Psoas muscle (tissue), 8 donors: Measurements from ENCODE around the gene PYGM. TPM values are rescaled to one million over a fixed set of nuclear protein-coding genes. Genes with fewer than 3 reads are reported as not detected.
A peak's percentile ranks its signal among the peaks of the same experiment; 100 is the strongest.

ENCODE experiments used
- ATAC-seq, 4 donors: fragments of 200-7000 bp; cut with Tn5 transposase; one replicate each; pipeline ENCODE4 v1.9.1; 2020; ENCODE audit warnings: moderate library complexity in 3 of 4, mild to moderate bottlenecking in 2 of 4
- DNase-seq, 2 donors: peaks; one replicate each; pipeline ENCODE4 v3.0.0-alpha.2; 2020
- H3K27ac ChIP-seq: fragments of 200-600 bp; one replicate; pipeline ENCODE4 v1.8.0; 2022
- H3K27me3 ChIP-seq, 3 donors: fragments of 200-600 bp in 1 of 3; one replicate each; pipeline versions ENCODE4 v1.6.1 to v1.8.0; 2013 to 2022; ENCODE audit warnings: low read length in 2 of 3, mild to moderate bottlenecking in 2 of 3, moderate library complexity in 1 of 3; ENCODE audit not compliant: insufficient read depth in 3 of 3
- H3K36me3 ChIP-seq, 2 donors: fragments of 200-600 bp in 1 of 2; one replicate each; pipeline versions ENCODE4 v1.6.1 to v1.8.0; 2013 to 2022; ENCODE audit warnings: low read depth in 1 of 2, mild to moderate bottlenecking in 1 of 2, moderate library complexity in 1 of 2; ENCODE audit not compliant: insufficient read depth in 1 of 2
- H3K4me1 ChIP-seq: fragments of 200-600 bp; one replicate; pipeline ENCODE4 v1.8.0; 2022
- H3K4me3 ChIP-seq: fragments of 200-600 bp; one replicate; pipeline ENCODE4 v1.8.0; 2022; ENCODE audit warnings: mild to moderate bottlenecking
- H3K9me3 ChIP-seq: fragments of 200-600 bp; one replicate; pipeline ENCODE4 v1.8.0; 2022
- CTCF ChIP-seq: fragments of 200-600 bp; IDR thresholded peaks from one replicate; pipeline ENCODE4 v1.8.0; 2022; ENCODE audit warnings: antibody characterized with exemption
- WGBS, 3 donors: extraction: QIAGEN DNeasy Blood & Tissue Kit; methylation state at CpG; one replicate each; pipeline versions ENCODE4 v1.1.6 to v1.1.7; 2013; 5-methylcytosine and 5-hydroxymethylcytosine counted together
- intact Hi-C, 2 donors: fragments of 100-400 bp; cut with DNase I; formaldehyde crosslinking; loops; one replicate each; pipeline versions ENCODE4 v1.11.0 to v1.14.2; 2022
- polyA plus RNA-seq, 3 donors: library from polyadenylated mRNA; stranded (reverse); fragments of 200-250 nt; gene quantifications; one replicate each; pipeline ENCODE4 v1.2.3, GENCODE V29; 2013
- total RNA-seq, 4 donors: library from RNA; stranded (reverse); fragmentation: NEBNext Ultra II Directional in 2 of 4; extraction: Animal tissue kit (Norgen Biotek cat#: 25700) in 2 of 4; gene quantifications; one replicate each; pipeline versions ENCODE4 v1.2.1 to v1.2.4, GENCODE V29; 2021 to 2023
- donor health status: healthy with polysubstance abuse.
- donor health status: DM: no; HTN: no; CAD: no; lungs with moderate emphysema.
- donor health status: Bipolar disorder and iron deficiency.
- donor health status: healthy.
- donor health status: DM: yes; HTN: yes; CAD: no.
- donor health status: DM: no; HTN: no; CAD: no.
- donor health status: DM: no; HTN: no; CAD: no.
- donor health status: DM: yes; HTN: yes; CAD: no.

PYGM gene
- total and polyA plus RNA-seq, 7 donors, result 511 to 2,203 (median 1,729) TPM

- DNase-seq, result no peak
- peak in 1 of 4 donors; percentile 9 for ATAC-seq
- Histone ChIP-seq H3K4me3 (no peak overlapping the region), H3K9me3 (no peaks in the 10 kb centered on the region), H3K27me3 (peaks cover 5 to 69% (median 25%) of the 10 kb centered on the region in 3 donors), H3K36me3 (no peaks in the 10 kb centered on the region), H3K27ac (no peak overlapping the region), H3K4me1 (no peaks in the 10 kb centered on the region)
- TF ChIP-seq CTCF, result no peak
- intact Hi-C loops, result no loop called here
- 62 to 67% (median 65%) methylated on average over 15 to 21 of the region's 21 CpGs for WGBS, 3 donors
Measured at GRCh38 chr11:64716473-64717267, 43.1 kb downstream of the PYGM start.

GRCh38 chr11:64715756-64716472 is 43.9 kb downstream of the PYGM start:
- Histone ChIP-seq H3K9me3 (no peaks in the 10 kb centered on the region), H3K4me3 (no peak overlapping the region), H3K4me1 (no peaks in the 10 kb centered on the region), H3K27ac (no peak overlapping the region), H3K27me3 (peaks cover 5 to 75% (median 25%) of the 10 kb centered on the region in 3 donors), H3K36me3 (no peaks in the 10 kb centered on the region)
- no peak for DNase-seq
- no peak for ATAC-seq
- WGBS, 3 donors, result 63 to 75% (median 68%) methylated on average over 13 of the region's 13 CpGs
- intact Hi-C loops, result no loop called here
- no peak for TF ChIP-seq CTCF

- no peak for DNase-seq
- 55 to 73% (median 67%) methylated on average over 5 of the region's 5 CpGs for WGBS, 3 donors
- intact Hi-C loops, result no loop called here
- TF ChIP-seq CTCF, result no peak
- Histone ChIP-seq H3K27ac (no peak overlapping the region), H3K4me1 (no peaks in the 10 kb centered on the region), H3K27me3 (peaks cover 5 to 81% (median 23%) of the 10 kb centered on the region in 3 donors), H3K4me3 (no peak overlapping the region), H3K36me3 (no peaks in the 10 kb centered on the region), H3K9me3 (no peaks in the 10 kb centered on the region)
- no peak for ATAC-seq
Measured at GRCh38 chr11:64715110-64715509, 44.7 kb downstream of the PYGM start.

GRCh38 chr11:64714666-64715065 is 45.1 kb downstream of the PYGM start:
- Histone ChIP-seq H3K9me3 (no peaks in the 10 kb centered on the region), H3K36me3 (no peaks in the 10 kb centered on the region), H3K4me1 (no peaks in the 10 kb centered on the region), H3K27ac (no peak overlapping the region), H3K4me3 (no peak overlapping the region), H3K27me3 (peaks cover 5 to 79% (median 23%) of the 10 kb centered on the region in 3 donors)
- DNase-seq (no peak), ATAC-seq (no peak)
- 69 to 81% (median 75%) methylated on average over 5 of the region's 5 CpGs for WGBS, 3 donors
- TF ChIP-seq CTCF, result no peak
- intact Hi-C loops, result no loop called here
